Epidermal melanocyte (primary cell): Measurements from ENCODE around the gene SMIM31.

Experiments used
- DNase-seq: peaks from one replicate; pipeline ENCODE4 v3.0.0; 2011; ENCODE audit warnings: low spot score; ENCODE audit not compliant: insufficient read length

Gene SMIM31

GRCh38 chr4:164753873-164754488 lies at the start of gene SMIM31:
TSS of gene SMIM31 (plus strand) at chr4:164754131. CDS start at chr4:164770444, 16,313 bp downstream.
- no peak for DNase-seq

- no peak for DNase-seq
Measured at GRCh38 chr4:164706675-164707074, 47.3 kb upstream of the SMIM31 start.

- DNase-seq = no peak
Measured at GRCh38 chr4:164716901-164717300, 37.0 kb upstream of the SMIM31 start.

- DNase-seq = no peak
Measured at GRCh38 chr4:164718827-164719226, 35.1 kb upstream of the SMIM31 start.

GRCh38 chr4:164725066-164725465 lies 28.9 kb upstream of the SMIM31 start:
- no peak for DNase-seq

GRCh38 chr4:164730705-164731393 lies 23.1 kb upstream of the SMIM31 start:
- DNase-seq = no peak

- DNase-seq = peak; percentile 36
Measured at GRCh38 chr4:164731827-164732474, 22.0 kb upstream of the SMIM31 start.

GRCh38 chr4:164734484-164734883 lies 19.4 kb upstream of the SMIM31 start:
- no peak for DNase-seq

GRCh38 chr4:164748375-164748774 lies 5.6 kb upstream of the SMIM31 start:
- DNase-seq = peak; percentile 23

GRCh38 chr4:164755432-164755831 lies 1.5 kb downstream of the SMIM31 start:
- DNase-seq = no peak

- DNase-seq = no peak
Measured at GRCh38 chr4:164756686-164757085, 2.8 kb downstream of the SMIM31 start.

GRCh38 chr4:164761241-164761640 lies 7.3 kb downstream of the SMIM31 start:
- no peak for DNase-seq

- no peak for DNase-seq
Measured at GRCh38 chr4:164761746-164762275, 7.9 kb downstream of the SMIM31 start.

- DNase-seq = no peak
Measured at GRCh38 chr4:164765096-164765495, 11.2 kb downstream of the SMIM31 start.

GRCh38 chr4:164765833-164766232 lies 11.9 kb downstream of the SMIM31 start:
- no peak for DNase-seq

GRCh38 chr4:164768516-164768915 lies 14.6 kb downstream of the SMIM31 start:
- no peak for DNase-seq

- no peak for DNase-seq
Measured at GRCh38 chr4:164770010-164770724, 16.2 kb downstream of the SMIM31 start.

GRCh38 chr4:164771088-164771487 lies 17.2 kb downstream of the SMIM31 start:
- DNase-seq = no peak

- DNase-seq = no peak
Measured at GRCh38 chr4:164772076-164772475, 18.1 kb downstream of the SMIM31 start.

- DNase-seq = no peak
Measured at GRCh38 chr4:164779080-164779479, 25.1 kb downstream of the SMIM31 start.

- DNase-seq = peak; percentile 53
Measured at GRCh38 chr4:164779811-164780216, 25.9 kb downstream of the SMIM31 start.

GRCh38 chr4:164780839-164781238 lies 26.9 kb downstream of the SMIM31 start:
- no peak for DNase-seq
